CD4-positive, alpha-beta T cell (primary cell): ENCODE results near the gene CXADR. TPM values are rescaled to one million over a fixed set of nuclear protein-coding genes. Genes with fewer than 3 reads are reported as not detected.
A peak's percentile ranks its signal among the peaks of the same experiment; 100 is the strongest.

ENCODE experiments used
- ATAC-seq: fragments of 200-7000 bp; cut with Tn5 transposase; one replicate; pipeline ENCODE4 v1.10.0; 2022; ENCODE audit warnings: mild to moderate bottlenecking; ENCODE audit not compliant: poor library complexity
- CTCF ChIA-PET: fragments of 350-600 bp; sonication (Branson Sonifier 250); formaldehyde crosslinking; loops from one replicate; lab custom pipeline; 2021; ENCODE audit warnings: antibody characterized with exemption, inconsistent platforms; lab: Charles Lee
- POLR2A ChIA-PET: fragments of 350-600 bp; sonication (Branson Sonifier 250); formaldehyde crosslinking; loops from one replicate; lab custom pipeline; 2021; ENCODE audit warnings: antibody characterized with exemption, inconsistent platforms; lab: Charles Lee
- DNase-seq, 14 experiments: peaks; one replicate each; pipeline ENCODE4 v3.0.0-alpha.2; 2013 to 2020; ENCODE audit warnings: mixed read lengths in 2 of 14
- H3K27ac ChIP-seq, 2 donors: one replicate each; pipeline versions ENCODE4 v1.5.1 to v1.7.0; 2013; ENCODE audit warnings: low read length in 2 of 2, low read depth in 1 of 2, mild to moderate bottlenecking in 1 of 2
- H3K27me3 ChIP-seq, 2 experiments: 1 replicate in 1 of 2; 2 replicates in 1 of 2; pipeline versions ENCODE4 v1.6.1 to v1.7.0; 2013; ENCODE audit warnings: low read length in 2 of 2, control low read depth in 1 of 2, mild to moderate bottlenecking in 1 of 2, moderate library complexity in 1 of 2; ENCODE audit not compliant: insufficient read depth in 2 of 2, control insufficient read depth in 1 of 2
- H3K36me3 ChIP-seq: one replicate; pipeline ENCODE4 v1.6.1; 2013; ENCODE audit warnings: low read length, control low read depth; ENCODE audit not compliant: insufficient read depth
- H3K4me1 ChIP-seq: one replicate; pipeline ENCODE4 v1.6.1; 2013; ENCODE audit warnings: low read length, control low read depth; ENCODE audit not compliant: insufficient read depth
- H3K4me3 ChIP-seq: one replicate; pipeline ENCODE4 v1.5.1; 2013; ENCODE audit warnings: mild to moderate bottlenecking, low read length, moderate library complexity
- H3K9me3 ChIP-seq, 2 experiments: 1 replicate in 1 of 2; 2 replicates in 1 of 2; pipeline versions ENCODE4 v1.6.1 to v1.7.0; 2013; ENCODE audit warnings: low read length in 2 of 2, mild to moderate bottlenecking in 2 of 2, control low read depth in 1 of 2, moderate library complexity in 1 of 2; ENCODE audit not compliant: control insufficient read depth in 1 of 2, insufficient read depth in 1 of 2
- H3K27ac Mint-ChIP-seq: one replicate; pipeline ENCODE4 v1.8.0; 2020; ENCODE audit warnings: mixed read lengths
- H3K27me3 Mint-ChIP-seq: one replicate; pipeline ENCODE4 v1.8.0; 2021; ENCODE audit warnings: mixed read lengths
- H3K36me3 Mint-ChIP-seq: one replicate; pipeline ENCODE4 v1.8.0; 2021; ENCODE audit warnings: low read depth, mixed read lengths
- H3K4me1 Mint-ChIP-seq: one replicate; pipeline ENCODE4 v1.8.0; 2021; ENCODE audit warnings: low read depth, mixed read lengths
- H3K4me3 Mint-ChIP-seq: one replicate; pipeline ENCODE4 v1.8.0; 2020; ENCODE audit warnings: mild to moderate bottlenecking, mixed read lengths
- H3K9me3 Mint-ChIP-seq: one replicate; pipeline ENCODE4 v1.8.0; 2020; ENCODE audit warnings: mixed read lengths
- intact Hi-C, 2 experiments: fragments of 100-400 bp; cut with DNase I in 1 of 2; cut with micrococcal nuclease in 1 of 2; formaldehyde crosslinking; loops; one replicate each; pipeline versions ENCODE4 v1.15.1 to v1.9.0; 2023 to 2025; cut with DNase I, micrococcal nuclease
- total RNA-seq, 174 experiments: library from RNA in 2 of 174; stranded (reverse) in 2 of 174; gene quantifications; one replicate each; pipeline ENCODE4 v1.2.3 and lab custom pipeline; 2021 to 2026
- TF ChIP-seq, protein P1 (sequence below): fragments of 200-600 bp; IDR thresholded peaks from one replicate; pipeline ENCODE4 v1.8.0; 2022; ENCODE audit warnings: antibody characterized with exemption, mild to moderate bottlenecking

The CXADR gene
- total RNA-seq, 2 experiments from 2014 or later: 0.52 to 0.53 TPM

DNA sequence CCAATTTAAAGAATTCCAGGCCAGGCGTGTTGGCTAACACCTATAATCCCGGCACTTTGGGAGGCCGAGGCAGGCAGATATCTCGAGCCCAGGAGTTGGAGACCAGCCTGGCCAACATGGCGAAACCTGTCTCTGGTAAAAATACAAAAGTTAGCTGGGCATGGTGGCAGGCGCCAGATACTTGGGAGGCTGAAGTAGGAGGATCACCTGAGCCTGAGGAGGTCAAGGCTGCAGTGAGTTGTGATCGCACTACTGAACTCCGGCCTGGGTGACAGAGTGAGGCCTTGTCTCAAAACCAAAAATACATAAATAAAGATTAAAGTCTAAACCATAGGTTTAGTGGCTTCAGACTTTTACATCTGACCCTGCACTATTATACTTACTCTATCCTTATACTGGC is 67.5 kb downstream of the CXADR start:
- H3K4me3 Mint-ChIP-seq: no peak overlapping the region
- TF ChIP-seq, protein P1, sequence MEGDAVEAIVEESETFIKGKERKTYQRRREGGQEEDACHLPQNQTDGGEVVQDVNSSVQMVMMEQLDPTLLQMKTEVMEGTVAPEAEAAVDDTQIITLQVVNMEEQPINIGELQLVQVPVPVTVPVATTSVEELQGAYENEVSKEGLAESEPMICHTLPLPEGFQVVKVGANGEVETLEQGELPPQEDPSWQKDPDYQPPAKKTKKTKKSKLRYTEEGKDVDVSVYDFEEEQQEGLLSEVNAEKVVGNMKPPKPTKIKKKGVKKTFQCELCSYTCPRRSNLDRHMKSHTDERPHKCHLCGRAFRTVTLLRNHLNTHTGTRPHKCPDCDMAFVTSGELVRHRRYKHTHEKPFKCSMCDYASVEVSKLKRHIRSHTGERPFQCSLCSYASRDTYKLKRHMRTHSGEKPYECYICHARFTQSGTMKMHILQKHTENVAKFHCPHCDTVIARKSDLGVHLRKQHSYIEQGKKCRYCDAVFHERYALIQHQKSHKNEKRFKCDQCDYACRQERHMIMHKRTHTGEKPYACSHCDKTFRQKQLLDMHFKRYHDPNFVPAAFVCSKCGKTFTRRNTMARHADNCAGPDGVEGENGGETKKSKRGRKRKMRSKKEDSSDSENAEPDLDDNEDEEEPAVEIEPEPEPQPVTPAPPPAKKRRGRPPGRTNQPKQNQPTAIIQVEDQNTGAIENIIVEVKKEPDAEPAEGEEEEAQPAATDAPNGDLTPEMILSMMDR: no peak
- intact Hi-C loops: no loop called here
- no peaks in the 10 kb centered on the region for H3K4me1 Mint-ChIP-seq
- no peaks in the 10 kb centered on the region for H3K36me3 Mint-ChIP-seq
- no peaks in the 10 kb centered on the region for H3K9me3 Mint-ChIP-seq
- no peak for DNase-seq
- Histone ChIP-seq H3K27me3 (no peaks in the 10 kb centered on the region), H3K4me3 (no peak overlapping the region), H3K27ac (no peak overlapping the region), H3K36me3 (no peaks in the 10 kb centered on the region), H3K9me3 (no peaks in the 10 kb centered on the region), H3K4me1 (no peaks in the 10 kb centered on the region)
- CTCF ChIA-PET: no interaction called here
- no peaks in the 10 kb centered on the region for H3K27me3 Mint-ChIP-seq
- ATAC-seq: no peak
- POLR2A ChIA-PET: no interaction called here
- H3K27ac Mint-ChIP-seq: no peak overlapping the region

GRCh38 chr21:17583898-17584297 is 71.1 kb downstream of the CXADR start:
- ATAC-seq (no peak), DNase-seq (no peak)
- Mint-ChIP-seq H3K4me3 (no peak overlapping the region), H3K36me3 (no peaks in the 10 kb centered on the region), H3K27me3 (no peaks in the 10 kb centered on the region), H3K27ac (no peak overlapping the region), H3K9me3 (no peaks in the 10 kb centered on the region), H3K4me1 (no peaks in the 10 kb centered on the region)
- POLR2A ChIA-PET: no interaction called here
- TF ChIP-seq, protein P1: no peak
- Histone ChIP-seq H3K27me3 (no peaks in the 10 kb centered on the region), H3K27ac (no peak overlapping the region), H3K36me3 (no peaks in the 10 kb centered on the region), H3K4me1 (no peaks in the 10 kb centered on the region), H3K4me3 (no peak overlapping the region), H3K9me3 (no peaks in the 10 kb centered on the region)
- intact Hi-C loops: no loop called here
- CTCF ChIA-PET: no interaction called here

DNA sequence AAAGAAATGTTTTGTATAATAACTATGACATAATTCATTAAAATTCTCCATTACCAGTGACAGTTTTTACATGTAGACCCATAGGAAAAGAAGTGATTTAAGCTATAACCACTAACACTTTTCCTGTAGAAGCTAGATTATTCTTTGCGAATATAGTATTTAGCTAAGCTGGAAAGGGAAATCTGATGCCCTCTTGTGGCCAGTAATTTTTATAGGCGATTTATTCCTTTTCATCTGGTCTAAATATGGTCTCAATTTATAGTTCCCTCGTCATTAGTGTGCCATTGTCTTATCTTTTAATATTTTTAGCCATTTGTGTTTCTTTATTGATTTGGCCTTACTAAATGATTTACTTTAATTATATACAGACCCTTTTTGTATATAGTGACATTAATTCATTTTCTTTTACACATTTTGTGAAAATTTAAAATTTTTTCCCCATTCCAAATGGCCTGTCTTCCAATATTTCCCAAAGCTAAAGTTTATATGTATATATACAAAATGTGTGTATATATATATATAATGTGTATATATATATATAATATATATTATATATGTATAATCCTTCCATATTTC is 73.1 kb downstream of the CXADR start:
- no peak overlapping the region for H3K4me3 ChIP-seq
- POLR2A ChIA-PET: interaction anchor here (0.6 to 1.0 kb wide), 2 partner anchors 198 to 199 kb away, joined by 3 to 4 read pairs; no protein-coding TSS in a partner anchor
- no peaks in the 10 kb centered on the region for H3K36me3 ChIP-seq
- Mint-ChIP-seq H3K4me1 (no peaks in the 10 kb centered on the region), H3K27ac (no peak overlapping the region), H3K9me3 (no peaks in the 10 kb centered on the region), H3K4me3 (no peak overlapping the region), H3K27me3 (no peaks in the 10 kb centered on the region), H3K36me3 (no peaks in the 10 kb centered on the region)
- CTCF ChIA-PET: interaction anchor here (0.6 to 2.1 kb wide), 8 partner anchors 18 to 199 kb away, joined by 3 to 16 read pairs (median 4); no protein-coding TSS in a partner anchor
- ATAC-seq (peak; percentile 49), DNase-seq (peak in 4 of 14 experiments; percentile 27 to 68 (median 63))
- no peak overlapping the region for H3K27ac ChIP-seq
- no peaks in the 10 kb centered on the region for H3K9me3 ChIP-seq
- no peaks in the 10 kb centered on the region for H3K27me3 ChIP-seq
- TF ChIP-seq, protein P1: peak; percentile 79
- intact Hi-C loops: loop anchor here (1.0 kb wide), 2 partner anchors 199 to 200 kb away; no protein-coding TSS in a partner anchor
- no peaks in the 10 kb centered on the region for H3K4me1 ChIP-seq
